ENCODE measurements around the gene ABCG2. TPM values are rescaled to one million over a fixed set of nuclear protein-coding genes. Genes with fewer than 3 reads are reported as not detected.
A peak's percentile ranks its signal among the peaks of the same experiment; 100 is the strongest.

The ABCG2 gene
- total RNA-seq, 2 experiments from 2014 or later = 0.25 to 0.54 TPM

- Mint-ChIP-seq H3K4me1 (ENCODE audit: low read depth) (peaks cover 2% of the 10 kb centered on the region), H3K36me3 (ENCODE audit: low read depth) (peaks cover 2% of the 10 kb centered on the region), H3K27ac (no peak overlapping the region), H3K9me3 (peaks cover 2% of the 10 kb centered on the region), H3K4me3 (no peak overlapping the region), H3K27me3 (no peaks in the 10 kb centered on the region)
- ATAC-seq (no peak), DNase-seq (no peak)
- TF ChIP-seq CTCF (IDR thresholded peaks at IDR 0.05) = no peak
- POLR2A ChIA-PET = no interaction called here
- intact Hi-C loops (cut with micrococcal nuclease) = no loop called here
- CTCF ChIA-PET = no interaction called here
Measured at GRCh38 chr4:88169298-88169697, 10.9 kb upstream of the ABCG2 start.

DNA sequence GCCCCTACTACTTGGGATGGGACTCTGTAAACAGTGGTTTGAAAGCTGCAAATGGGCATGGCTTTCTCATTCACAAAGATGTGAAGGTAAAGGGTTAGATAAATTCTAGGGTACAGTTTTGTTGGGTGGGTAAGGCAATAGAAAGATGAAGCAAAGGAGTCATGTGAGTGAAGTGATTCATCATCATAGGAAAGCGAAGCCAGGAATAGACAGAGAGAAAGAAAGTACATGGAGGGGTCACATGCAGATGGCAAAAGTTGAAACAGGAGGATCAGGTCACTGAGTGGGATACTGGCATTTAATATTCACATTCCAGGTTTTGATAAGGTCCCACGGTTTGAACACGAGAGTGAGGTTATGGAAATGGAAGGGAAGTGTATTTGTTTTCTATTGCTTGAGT lies 8.2 kb upstream of the ABCG2 start:
- Mint-ChIP-seq H3K27ac (no peak overlapping the region), H3K4me1 (ENCODE audit: low read depth) (no peaks in the 10 kb centered on the region)

DNA sequence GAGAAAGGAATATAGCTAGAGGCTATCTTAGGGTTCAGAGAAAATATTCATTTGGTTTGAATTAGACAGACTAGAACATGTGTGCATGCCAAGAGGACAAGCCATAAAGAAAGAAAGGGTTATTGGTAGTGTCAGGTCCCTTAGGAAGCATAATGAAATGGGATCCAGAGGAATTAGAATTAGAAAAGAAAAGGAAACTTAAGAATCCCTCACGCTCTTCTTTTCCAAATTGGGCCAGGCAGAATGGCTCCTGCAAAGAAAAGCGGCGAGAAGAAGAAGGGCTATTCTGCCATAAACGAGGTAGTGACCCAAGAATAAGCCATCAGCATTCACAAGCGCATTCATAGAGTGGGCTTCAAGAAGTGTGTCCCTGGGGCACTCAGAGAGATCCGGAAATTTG lies 4.9 kb upstream of the ABCG2 start:
- TF ChIP-seq CTCF (IDR thresholded peaks at IDR 0.05) = no peak
- ATAC-seq (no peak), DNase-seq (no peak)
- Mint-ChIP-seq H3K9me3 (peaks cover 2% of the 10 kb centered on the region), H3K4me3 (no peak overlapping the region), H3K27ac (no peak overlapping the region), H3K4me1 (ENCODE audit: low read depth) (peaks cover 6% of the 10 kb centered on the region), H3K27me3 (peaks cover 7% of the 10 kb centered on the region), H3K36me3 (ENCODE audit: low read depth) (peaks cover 2% of the 10 kb centered on the region)
- CTCF ChIA-PET = no interaction called here
- POLR2A ChIA-PET = no interaction called here
- intact Hi-C loops (cut with micrococcal nuclease) = no loop called here

More for the DNA sequence above, 8.2 kb upstream of the ABCG2 start:
- Mint-ChIP-seq H3K9me3 (peaks cover 2% of the 10 kb centered on the region), H3K4me3 (no peak overlapping the region), H3K27me3 (no peaks in the 10 kb centered on the region), H3K36me3 (ENCODE audit: low read depth) (peaks cover 2% of the 10 kb centered on the region)
- POLR2A ChIA-PET = no interaction called here
- CTCF ChIA-PET = interaction anchor here (1.5 kb wide), 1 partner anchor 45 kb away, joined by 3 read pairs; no protein-coding TSS in a partner anchor
- TF ChIP-seq CTCF (IDR thresholded peaks at IDR 0.05) = no peak
- no peak for ATAC-seq
- no peak for DNase-seq
- intact Hi-C loops (cut with micrococcal nuclease) = no loop called here

DNA sequence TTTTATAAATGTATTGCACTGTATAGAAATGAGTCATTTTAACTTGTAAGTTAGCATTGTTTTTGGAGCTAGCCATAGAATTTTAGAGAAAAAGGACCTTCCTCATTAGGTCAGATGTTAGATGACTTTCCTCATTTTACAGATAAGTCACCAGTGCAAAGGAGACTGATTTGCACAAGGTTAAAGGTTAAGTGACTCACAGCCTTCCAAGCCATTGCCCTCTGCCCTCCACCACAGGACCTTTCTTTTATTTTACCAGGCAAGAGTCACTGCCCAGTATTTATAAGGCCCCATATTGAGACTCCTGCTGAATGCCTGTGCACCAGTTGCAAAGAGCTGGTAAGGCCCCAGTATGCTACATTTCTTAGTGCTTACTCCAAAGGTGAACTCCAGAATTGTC lies 4.2 kb upstream of the ABCG2 start:
- peaks cover 12% of the 10 kb centered on the region for H3K4me1 Mint-ChIP-seq (ENCODE audit: low read depth)
- H3K27ac Mint-ChIP-seq = no peak overlapping the region
- no peak overlapping the region for H3K4me3 Mint-ChIP-seq
- peaks cover 2% of the 10 kb centered on the region for H3K36me3 Mint-ChIP-seq (ENCODE audit: low read depth)
- ChIA-PET POLR2A (no interaction called here), CTCF (no interaction called here)
- no peak for TF ChIP-seq CTCF (IDR thresholded peaks at IDR 0.05)
- peaks cover 11% of the 10 kb centered on the region for H3K27me3 Mint-ChIP-seq
- ATAC-seq = no peak
- H3K9me3 Mint-ChIP-seq = peaks cover 2% of the 10 kb centered on the region
- intact Hi-C loops (cut with micrococcal nuclease) = no loop called here
- DNase-seq = no peak

- H3K4me3 Mint-ChIP-seq = peak overlapping the region; percentile 78
- intact Hi-C loops (cut with micrococcal nuclease) = no loop called here
- DNase-seq (peak; percentile 24), ATAC-seq (no peak)
- peak overlapping the region; percentile 35 for H3K27ac Mint-ChIP-seq
- peaks cover 20% of the 10 kb centered on the region for H3K27me3 Mint-ChIP-seq
- peaks cover under 1% of the 10 kb centered on the region for H3K36me3 Mint-ChIP-seq (ENCODE audit: low read depth)
- H3K9me3 Mint-ChIP-seq = no peaks in the 10 kb centered on the region
- TF ChIP-seq CTCF (IDR thresholded peaks at IDR 0.05) = no peak
- ChIA-PET CTCF (no interaction called here), POLR2A (no interaction called here)
- peaks cover 13% of the 10 kb centered on the region for H3K4me1 Mint-ChIP-seq (ENCODE audit: low read depth)
Measured at GRCh38 chr4:88159229-88159725, 838 bp upstream of the ABCG2 start.
